Stomach (tissue), 4 donors: ENCODE data around the gene DOCK2.

Experiments used
- CTCF ChIP-seq, 7 experiments: fragments of 450-650 bp in 4 of 7; fragments of 200-600 bp in 3 of 7; sonication (generic) in 3 of 7; IDR thresholded peaks; one replicate each; pipeline ENCODE4 v1.5.1; 2016 to 2019; ENCODE audit warnings: antibody characterized with exemption in 7 of 7, control low read depth in 2 of 7, mild to moderate bottlenecking in 1 of 7
- EP300 ChIP-seq: sonication (generic); formaldehyde crosslinking; IDR thresholded peaks from one replicate; pipeline ENCODE4 v1.6.1; 2017; ENCODE audit warnings: antibody characterized with exemption
- POLR2A ChIP-seq, 4 donors: fragments of 450-650 bp; IDR thresholded peaks; one replicate each; pipeline ENCODE4 v1.6.1; 2016; ENCODE audit warnings: antibody characterized with exemption in 4 of 4, control low read depth in 2 of 4, mild to moderate bottlenecking in 1 of 4, moderate library complexity in 1 of 4
- POLR2AphosphoS5 ChIP-seq, 3 donors: sonication (generic); formaldehyde crosslinking; IDR thresholded peaks; one replicate each; pipeline ENCODE4 v1.6.1; 2016; ENCODE audit warnings: antibody characterized with exemption in 3 of 3

GRCh38 chr5:169716287-169716686, 79.2 kb downstream of the DOCK2 start:
- no peak for TF ChIP-seq CTCF (IDR thresholded peaks at IDR 0.05)
- TF ChIP-seq EP300: no peak
- no peak for TF ChIP-seq POLR2A (IDR thresholded peaks at IDR 0.05)
- TF ChIP-seq POLR2AphosphoS5 (IDR thresholded peaks at IDR 0.05): no peak
